H9 (cell line): ENCODE data around the gene TOP3B. TPM values are rescaled to one million over a fixed set of nuclear protein-coding genes. Genes with fewer than 3 reads are reported as not detected.

ENCODE experiments used
- DNase-seq: peaks from one replicate; pipeline ENCODE4 v3.0.0-alpha.2; 2017
- H2AFZ ChIP-seq: one replicate; pipeline ENCODE4 v1.6.1; 2013; ENCODE audit warnings: mild to moderate bottlenecking, low read length, control low read depth, moderate library complexity
- H2AK5ac ChIP-seq: 2 replicates; pipeline ENCODE4 v1.6.1; 2013; ENCODE audit warnings: low read length, control low read depth, mixed read lengths; ENCODE audit not compliant: insufficient read length
- H2BK120ac ChIP-seq: one replicate; pipeline ENCODE4 v1.6.1; 2013; ENCODE audit warnings: low read depth, mild to moderate bottlenecking, low read length, control low read depth, inconsistent platforms; ENCODE audit not compliant: poor library complexity, severe bottlenecking
- H2BK12ac ChIP-seq: 2 replicates; pipeline ENCODE4 v1.6.1; 2013; ENCODE audit warnings: low read length, control low read depth, mixed read lengths, low read depth; ENCODE audit not compliant: insufficient read length
- H2BK15ac ChIP-seq: 2 replicates; pipeline ENCODE4 v1.6.1; 2013; ENCODE audit warnings: low read depth, low read length, control low read depth
- H2BK20ac ChIP-seq: one replicate; pipeline ENCODE4 v1.6.1; 2013; ENCODE audit warnings: low read depth, mild to moderate bottlenecking, low read length, control low read depth, inconsistent platforms; ENCODE audit not compliant: poor library complexity, severe bottlenecking
- H2BK5ac ChIP-seq: 2 replicates; pipeline ENCODE4 v1.6.1; 2013; ENCODE audit warnings: low read length, control low read depth, mixed read lengths; ENCODE audit not compliant: insufficient read length
- H3K14ac ChIP-seq: 2 replicates; pipeline ENCODE4 v1.6.1; 2013; ENCODE audit warnings: low read length, control low read depth; ENCODE audit not compliant: insufficient read depth
- H3K18ac ChIP-seq: 2 replicates; pipeline ENCODE4 v1.6.1; 2013; ENCODE audit warnings: low read depth, mild to moderate bottlenecking, mixed read lengths, low read length, control low read depth; ENCODE audit not compliant: insufficient read length
- H3K23ac ChIP-seq: 2 replicates; pipeline ENCODE4 v1.6.1; 2013; ENCODE audit warnings: low read length, control low read depth, mixed read lengths, low read depth; ENCODE audit not compliant: insufficient read length
- H3K23me2 ChIP-seq: 2 replicates; pipeline ENCODE4 v1.6.1; 2013; ENCODE audit warnings: low read depth, mild to moderate bottlenecking, mixed read lengths, low read length, control low read depth; ENCODE audit not compliant: insufficient read length, poor library complexity, severe bottlenecking
- H3K27ac ChIP-seq: 2 replicates; pipeline ENCODE4 v1.5.1; 2013; ENCODE audit warnings: low read length, control low read depth, mixed read lengths, low read depth; ENCODE audit not compliant: insufficient read length
- H3K27me3 ChIP-seq: 2 replicates; pipeline ENCODE4 v1.6.1; 2013; ENCODE audit warnings: low read length, control low read depth, inconsistent platforms; ENCODE audit not compliant: insufficient read depth
- H3K4ac ChIP-seq: 2 replicates; pipeline ENCODE4 v1.6.1; 2013; ENCODE audit warnings: low read depth, mild to moderate bottlenecking, control low read depth, inconsistent platforms, low read length, moderate library complexity
- H3K4me1 ChIP-seq: 2 replicates; pipeline ENCODE4 v1.6.1; 2013; ENCODE audit warnings: low read length, control low read depth, inconsistent platforms; ENCODE audit not compliant: insufficient read depth
- H3K4me2 ChIP-seq: 2 replicates; pipeline ENCODE4 v1.6.1; 2013; ENCODE audit warnings: low read length, control low read depth, mixed read lengths; ENCODE audit not compliant: insufficient read length, insufficient read depth
- H3K56ac ChIP-seq: 2 replicates; pipeline ENCODE4 v1.6.1; 2013; ENCODE audit warnings: low read depth, mild to moderate bottlenecking, mixed read lengths, low read length, control low read depth; ENCODE audit not compliant: insufficient read length
- H3K79me1 ChIP-seq: 2 replicates; pipeline ENCODE4 v1.6.1; 2013; ENCODE audit warnings: low read depth, mild to moderate bottlenecking, moderate library complexity, low read length, control low read depth, inconsistent platforms; ENCODE audit not compliant: insufficient read depth, poor library complexity, severe bottlenecking
- H3K79me2 ChIP-seq: 2 replicates; pipeline ENCODE4 v1.6.1; 2013; ENCODE audit warnings: low read length, control low read depth, inconsistent platforms; ENCODE audit not compliant: insufficient read depth
- H3K9ac ChIP-seq: 2 replicates; pipeline ENCODE4 v1.6.1; 2013; ENCODE audit warnings: low read length, control low read depth, mixed read lengths; ENCODE audit not compliant: insufficient read length; ENCODE audit errors: extremely low read depth
- H3K9me3 ChIP-seq: one replicate; pipeline ENCODE4 v1.6.1; 2013; ENCODE audit warnings: low read depth, low read length, inconsistent platforms; ENCODE audit not compliant: control insufficient read depth
- H3T11ph ChIP-seq: one replicate; pipeline ENCODE4 v1.6.1; 2013; ENCODE audit warnings: mild to moderate bottlenecking, low read length, control low read depth, inconsistent platforms
- H4K20me1 ChIP-seq: one replicate; pipeline ENCODE4 v1.6.1; 2013; ENCODE audit not compliant: control insufficient read depth, insufficient read length, insufficient read depth
- H4K5ac ChIP-seq: 2 replicates; pipeline ENCODE4 v1.6.1; 2013; ENCODE audit warnings: low read depth, mild to moderate bottlenecking, mixed read lengths, low read length, control low read depth; ENCODE audit not compliant: insufficient read length
- H4K8ac ChIP-seq: replicated peaks from 2 replicates; pipeline ENCODE4 v1.6.1; 2013; ENCODE audit warnings: low read length, control low read depth, mixed read lengths, low read depth; ENCODE audit not compliant: insufficient read length
- H4K91ac ChIP-seq: 2 replicates; pipeline ENCODE4 v1.6.1; 2013; ENCODE audit warnings: low read depth, mild to moderate bottlenecking, moderate library complexity, mixed read lengths, low read length, control low read depth; ENCODE audit not compliant: insufficient read length
- H3K27ac Mint-ChIP-seq, 3 experiments: 2 replicates in 2 of 3; 3 replicates in 1 of 3; pipeline ENCODE4 v1.8.0; 2020 to 2021; ENCODE audit warnings: mixed read lengths in 3 of 3, mild to moderate bottlenecking in 1 of 3, moderate library complexity in 1 of 3
- H3K27me3 Mint-ChIP-seq: 2 replicates; pipeline ENCODE4 v1.8.0; 2021; ENCODE audit warnings: low read depth, mild to moderate bottlenecking, moderate library complexity, mixed read lengths
- H3K36me3 Mint-ChIP-seq, 3 experiments: 2 replicates in 2 of 3; 3 replicates in 1 of 3; pipeline ENCODE4 v1.8.0; 2020 to 2021; ENCODE audit warnings: low read depth in 3 of 3, mixed read lengths in 3 of 3; ENCODE audit not compliant: insufficient read depth in 1 of 3
- H3K4me1 Mint-ChIP-seq, 2 experiments: 2 replicates each; pipeline ENCODE4 v1.8.0; 2020; ENCODE audit warnings: mixed read lengths in 2 of 2
- H3K4me3 Mint-ChIP-seq, 2 experiments: 2 replicates in 1 of 2; 3 replicates in 1 of 2; pipeline ENCODE4 v1.8.0; 2020 to 2021; ENCODE audit warnings: mild to moderate bottlenecking in 2 of 2, mixed read lengths in 2 of 2, moderate library complexity in 1 of 2
- H3K9me3 Mint-ChIP-seq, 2 experiments: 2 replicates in 1 of 2; 3 replicates in 1 of 2; pipeline ENCODE4 v1.8.0; 2020; ENCODE audit warnings: mild to moderate bottlenecking in 2 of 2, mixed read lengths in 2 of 2, moderate library complexity in 1 of 2
- WGBS: extraction: QIAGEN DNeasy Blood & Tissue Kit; methylation state at CpG from one replicate; pipeline ENCODE4 v1.1.7; 2013; ENCODE audit warnings: missing lambda C conversion rate, low lambda C conversion rate, mixed read lengths; ENCODE audit not compliant: insufficient read length; ENCODE audit errors: extremely low coverage; 5-methylcytosine and 5-hydroxymethylcytosine counted together
- total RNA-seq: library from RNA; stranded (reverse); gene quantifications from 2 replicates; pipeline ENCODE4 v1.2.1, GENCODE V29; 2021
- TF ChIP-seq, protein P1 (sequence below): fragments of 200-600 bp; sonication (generic); conservative IDR thresholded peaks from 3 replicates; pipeline ENCODE4 v1.8.0; 2021; ENCODE audit warnings: antibody characterized with exemption, mild to moderate bottlenecking

Gene TOP3B
- total RNA-seq, 1 experiment from 2014 or later, result 55.2 TPM

DNA sequence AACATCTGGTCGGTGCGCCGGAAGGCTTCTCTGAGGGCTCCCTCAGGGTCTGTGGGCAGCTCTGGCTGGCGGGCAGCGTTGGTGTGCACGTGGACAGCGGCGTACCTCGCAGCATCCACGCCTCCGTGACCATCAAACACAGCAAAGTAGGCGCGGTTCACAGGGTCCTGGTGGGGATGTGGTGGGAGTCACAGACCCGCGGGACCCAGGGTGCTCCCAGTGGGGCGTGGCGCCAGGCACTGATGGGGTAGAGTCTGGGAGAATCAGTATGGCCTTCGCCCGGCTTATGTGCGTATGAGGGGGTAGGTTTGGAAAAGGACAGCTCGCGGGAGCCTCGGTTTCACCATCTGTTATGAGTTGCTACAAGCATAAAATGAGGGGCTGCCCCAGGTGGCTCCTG lies 49.2 kb downstream of the TOP3B start:
- no peaks in the 10 kb centered on the region for H3K4me1 ChIP-seq
- H3K18ac ChIP-seq, result no peak overlapping the region
- no peak overlapping the region for H2BK20ac ChIP-seq
- no peak overlapping the region for H3K56ac ChIP-seq
- H4K5ac ChIP-seq, result no peak overlapping the region
- H3K23ac ChIP-seq, result no peak overlapping the region
- no peak overlapping the region for H2BK5ac ChIP-seq
- H4K91ac ChIP-seq, result no peak overlapping the region
- DNase-seq, result no peak
- no peak overlapping the region; the same call in 1 of the 2 replicates for H3K14ac ChIP-seq
- Mint-ChIP-seq H3K36me3 (peaks cover 6 to 32% (median 31%) of the 10 kb centered on the region in 3 experiments; a peak in 6 of 7 replicates), H3K27ac (peak overlapping the region in 1 of 3 experiments; percentile 70; a peak in 1 of 7 replicates), H3K4me1 (peaks cover 14 to 22% of the 10 kb centered on the region in 2 experiments), H3K27me3 (no peaks in the 10 kb centered on the region), H3K9me3 (no peaks in the 10 kb centered on the region), H3K4me3 (no peak overlapping the region)
- no peaks in the 10 kb centered on the region for H3K79me1 ChIP-seq
- H3K79me2 ChIP-seq, result no peaks in the 10 kb centered on the region
- H3T11ph ChIP-seq, result no peak overlapping the region
- H3K23me2 ChIP-seq, result peaks cover 3% of the 10 kb centered on the region
- no peak overlapping the region for H3K4me2 ChIP-seq
- H3K4ac ChIP-seq, result no peak overlapping the region
- no peak overlapping the region for H2BK15ac ChIP-seq
- H3K9me3 ChIP-seq, result no peaks in the 10 kb centered on the region
- H4K20me1 ChIP-seq, result no peaks in the 10 kb centered on the region
- H2AFZ ChIP-seq, result no peak overlapping the region
- no CpG with 5 or more reads among the region's 23 CpGs for WGBS
- no peak overlapping the region for H3K9ac ChIP-seq
- H3K27me3 ChIP-seq, result no peaks in the 10 kb centered on the region
- H4K8ac ChIP-seq, result no peak overlapping the region
- no peak overlapping the region for H3K27ac ChIP-seq
- TF ChIP-seq, protein P1, sequence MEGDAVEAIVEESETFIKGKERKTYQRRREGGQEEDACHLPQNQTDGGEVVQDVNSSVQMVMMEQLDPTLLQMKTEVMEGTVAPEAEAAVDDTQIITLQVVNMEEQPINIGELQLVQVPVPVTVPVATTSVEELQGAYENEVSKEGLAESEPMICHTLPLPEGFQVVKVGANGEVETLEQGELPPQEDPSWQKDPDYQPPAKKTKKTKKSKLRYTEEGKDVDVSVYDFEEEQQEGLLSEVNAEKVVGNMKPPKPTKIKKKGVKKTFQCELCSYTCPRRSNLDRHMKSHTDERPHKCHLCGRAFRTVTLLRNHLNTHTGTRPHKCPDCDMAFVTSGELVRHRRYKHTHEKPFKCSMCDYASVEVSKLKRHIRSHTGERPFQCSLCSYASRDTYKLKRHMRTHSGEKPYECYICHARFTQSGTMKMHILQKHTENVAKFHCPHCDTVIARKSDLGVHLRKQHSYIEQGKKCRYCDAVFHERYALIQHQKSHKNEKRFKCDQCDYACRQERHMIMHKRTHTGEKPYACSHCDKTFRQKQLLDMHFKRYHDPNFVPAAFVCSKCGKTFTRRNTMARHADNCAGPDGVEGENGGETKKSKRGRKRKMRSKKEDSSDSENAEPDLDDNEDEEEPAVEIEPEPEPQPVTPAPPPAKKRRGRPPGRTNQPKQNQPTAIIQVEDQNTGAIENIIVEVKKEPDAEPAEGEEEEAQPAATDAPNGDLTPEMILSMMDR, result no peak
- no peak overlapping the region for H2BK12ac ChIP-seq
- H2BK120ac ChIP-seq, result no peak overlapping the region
- no peak overlapping the region for H2AK5ac ChIP-seq
